GM21423 (cell line): ENCODE data around the gene EIF4A2.
"Not testable (repeated sequence)": the region's sequence is repeated elsewhere in the genome, so short reads cannot be mapped to it uniquely, and the experiment has no call there.

ENCODE experiments used
- ATAC-seq: cut with Tn5 transposase; IDR thresholded peaks from one replicate; pipeline ENCODE4 v1.9.1; 2021; ENCODE audit warnings: mild to moderate bottlenecking, moderate library complexity; ENCODE audit not compliant: unreplicated experiment

Gene EIF4A2

DNA sequence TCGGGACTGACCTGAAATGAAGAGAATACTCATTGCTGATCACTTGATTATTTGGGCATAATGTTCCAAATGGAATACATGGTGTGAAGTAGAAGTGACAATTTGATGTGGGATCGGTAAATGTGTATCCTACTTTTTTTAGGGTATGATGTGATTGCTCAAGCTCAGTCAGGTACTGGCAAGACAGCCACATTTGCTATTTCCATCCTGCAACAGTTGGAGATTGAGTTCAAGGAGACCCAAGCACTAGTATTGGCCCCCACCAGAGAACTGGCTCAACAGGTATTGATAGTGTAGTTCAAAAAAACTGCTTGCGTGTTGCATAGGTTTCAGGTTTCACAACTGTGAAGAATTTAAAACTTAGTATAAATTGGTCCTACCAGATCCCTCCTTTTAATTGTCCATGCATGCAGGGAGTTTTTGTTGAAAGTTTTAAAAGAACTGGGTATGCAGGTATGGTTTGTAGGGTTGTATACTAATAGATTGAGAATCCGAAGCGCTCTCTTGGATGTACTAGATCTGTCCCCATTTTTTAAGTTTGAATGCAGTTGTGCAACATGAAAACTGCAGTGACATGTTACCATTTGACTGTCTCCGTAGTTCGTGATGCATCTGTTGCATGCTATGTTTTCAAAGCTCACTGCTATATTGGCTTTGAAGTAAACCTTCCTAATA is 1.6 kb downstream of the EIF4A2 start:
- ATAC-seq: no peak

DNA sequence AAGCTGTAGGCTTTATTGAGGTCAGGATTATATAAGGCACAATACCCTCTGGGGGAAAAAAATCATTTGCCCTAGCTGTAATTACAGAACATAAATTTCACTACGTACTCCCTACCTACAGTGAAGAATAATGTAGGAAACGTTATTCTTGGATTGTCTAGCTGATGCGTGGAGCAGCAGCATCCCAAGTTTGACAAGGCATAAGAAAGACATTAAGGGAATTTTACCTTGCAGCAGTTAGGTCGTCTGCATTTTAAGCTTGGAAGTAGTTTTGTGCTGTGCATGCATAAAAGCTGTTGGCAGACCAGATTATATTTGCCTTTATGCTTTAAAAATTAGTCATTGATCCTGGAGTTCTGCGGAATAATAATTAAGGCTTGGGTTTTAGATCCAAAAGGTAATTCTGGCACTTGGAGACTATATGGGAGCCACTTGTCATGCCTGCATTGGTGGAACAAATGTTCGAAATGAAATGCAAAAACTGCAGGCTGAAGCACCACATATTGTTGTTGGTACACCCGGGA is 2.2 kb downstream of the EIF4A2 start:
- no peak for ATAC-seq

DNA sequence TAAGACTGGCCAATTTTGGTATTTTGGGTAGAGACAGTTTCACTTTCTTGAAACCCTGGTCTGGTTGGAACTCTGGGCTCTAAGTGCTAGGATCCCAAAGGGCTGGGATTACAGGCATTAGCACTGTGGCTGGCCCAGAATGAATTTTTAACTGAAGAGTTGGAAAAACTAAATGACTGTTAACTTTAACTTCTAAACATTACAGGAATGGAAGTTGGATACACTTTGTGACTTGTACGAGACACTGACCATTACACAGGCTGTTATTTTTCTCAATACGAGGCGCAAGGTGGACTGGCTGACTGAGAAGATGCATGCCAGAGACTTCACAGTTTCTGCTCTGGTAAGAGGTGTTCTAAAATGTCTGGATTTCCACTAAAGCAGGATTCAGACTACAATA is 3.5 kb downstream of the EIF4A2 start:
- no peak for ATAC-seq

DNA sequence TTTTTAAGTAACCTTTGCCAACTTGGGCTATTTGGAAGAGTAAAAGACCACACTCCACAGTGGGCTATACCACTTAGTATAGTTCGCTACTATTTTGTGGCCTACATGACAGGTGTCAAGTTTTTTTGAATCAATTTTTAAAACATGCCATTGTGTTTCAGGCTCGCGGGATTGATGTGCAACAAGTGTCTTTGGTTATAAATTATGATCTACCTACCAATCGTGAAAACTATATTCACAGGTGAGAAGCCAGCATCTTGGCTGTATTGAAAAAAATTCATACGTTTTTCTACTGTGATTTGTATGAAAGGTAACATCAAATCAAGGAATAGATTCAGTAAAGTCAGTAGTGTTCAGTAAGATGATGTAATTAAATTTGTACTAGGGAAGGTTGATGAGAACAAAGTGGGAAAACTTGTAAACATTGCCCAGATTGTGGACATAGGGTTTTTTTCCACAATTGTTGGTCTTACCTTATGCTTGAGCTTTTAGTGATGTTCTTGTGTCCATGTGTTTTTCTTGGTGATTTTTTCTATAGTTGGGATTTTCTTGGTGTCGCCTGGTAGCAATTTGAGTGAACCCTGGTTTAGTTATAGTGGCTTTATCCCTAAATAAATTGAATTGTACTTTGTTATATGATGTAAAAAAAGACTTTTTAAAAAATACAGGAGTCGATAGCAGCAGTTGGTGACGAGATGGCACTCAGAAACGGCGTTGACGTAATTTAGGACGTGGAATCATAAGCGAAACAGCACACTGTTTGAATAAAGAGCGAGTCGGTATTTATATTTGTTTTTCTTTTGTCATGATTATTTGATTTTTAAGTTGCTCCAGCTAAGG is 4.5 kb downstream of the EIF4A2 start:
- ATAC-seq: no peak

DNA sequence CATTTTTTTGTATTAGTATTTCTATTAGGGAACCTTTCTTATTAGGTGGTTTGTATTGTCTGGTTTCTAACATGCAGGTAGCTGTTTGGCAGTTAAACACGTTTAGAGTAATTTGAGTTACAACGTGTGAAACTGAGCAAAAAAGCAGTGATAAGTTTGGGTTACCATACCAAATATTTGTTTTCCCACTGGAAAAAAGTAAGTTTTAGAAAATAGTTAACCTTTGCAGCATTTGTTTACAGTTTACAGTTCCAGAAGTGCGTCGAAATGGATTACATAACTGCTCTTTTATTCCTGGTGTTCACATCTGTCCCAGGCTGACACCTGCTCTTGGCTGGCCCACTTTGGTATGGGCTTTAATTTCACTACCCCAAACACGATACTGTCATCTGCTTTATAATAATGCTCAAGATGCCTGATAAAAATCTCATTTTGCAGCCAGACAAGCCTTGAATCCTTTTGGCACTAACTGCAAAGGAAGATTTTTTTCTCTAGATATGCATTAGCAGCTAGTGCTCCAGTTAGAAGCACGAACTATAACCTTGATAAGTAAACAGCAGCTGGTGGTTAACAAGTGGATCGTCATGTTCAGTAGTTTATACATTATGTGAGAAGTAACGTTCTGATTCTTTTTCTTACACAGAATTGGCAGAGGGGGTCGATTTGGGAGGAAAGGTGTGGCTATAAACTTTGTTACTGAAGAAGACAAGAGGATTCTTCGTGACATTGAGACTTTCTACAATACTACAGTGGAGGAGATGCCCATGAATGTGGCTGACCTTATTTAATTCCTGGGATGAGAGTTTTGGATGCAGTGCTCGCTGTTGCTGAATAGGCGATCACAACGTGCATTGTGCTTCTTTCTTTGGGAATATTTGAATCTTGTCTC is 5.3 kb downstream of the EIF4A2 start:
- no peak for ATAC-seq

DNA sequence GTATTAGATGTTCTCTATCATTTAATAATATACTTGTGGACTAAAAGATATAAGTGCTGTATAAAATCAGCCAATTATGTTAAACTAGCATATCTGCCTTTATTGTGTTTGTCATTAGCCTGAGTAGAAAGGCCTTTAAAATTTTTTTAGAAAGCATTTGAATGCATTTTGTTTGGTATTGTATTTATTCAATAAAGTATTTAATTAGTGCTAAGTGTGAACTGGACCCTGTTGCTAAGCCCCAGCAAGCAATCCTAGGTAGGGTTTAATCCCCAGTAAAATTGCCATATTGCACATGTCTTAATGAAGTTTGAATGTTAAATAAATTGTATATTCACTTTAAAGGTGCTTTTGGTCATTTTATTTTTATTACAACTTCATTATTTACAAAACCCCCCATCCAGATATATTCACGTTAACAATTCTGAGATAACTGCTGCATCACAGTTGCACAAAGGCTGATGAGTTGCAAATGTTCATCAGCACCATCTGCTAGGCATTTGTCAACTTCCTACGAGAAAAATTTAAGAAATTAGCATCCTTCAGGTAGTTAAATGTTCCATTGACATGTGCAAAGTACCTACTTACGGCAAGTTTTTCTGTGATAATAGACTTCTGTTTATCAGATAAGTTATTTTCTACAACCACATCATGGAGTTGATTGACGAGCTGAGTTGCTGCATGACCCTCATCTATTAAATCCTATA is 6.3 kb downstream of the EIF4A2 start:
- ATAC-seq: no peak

DNA sequence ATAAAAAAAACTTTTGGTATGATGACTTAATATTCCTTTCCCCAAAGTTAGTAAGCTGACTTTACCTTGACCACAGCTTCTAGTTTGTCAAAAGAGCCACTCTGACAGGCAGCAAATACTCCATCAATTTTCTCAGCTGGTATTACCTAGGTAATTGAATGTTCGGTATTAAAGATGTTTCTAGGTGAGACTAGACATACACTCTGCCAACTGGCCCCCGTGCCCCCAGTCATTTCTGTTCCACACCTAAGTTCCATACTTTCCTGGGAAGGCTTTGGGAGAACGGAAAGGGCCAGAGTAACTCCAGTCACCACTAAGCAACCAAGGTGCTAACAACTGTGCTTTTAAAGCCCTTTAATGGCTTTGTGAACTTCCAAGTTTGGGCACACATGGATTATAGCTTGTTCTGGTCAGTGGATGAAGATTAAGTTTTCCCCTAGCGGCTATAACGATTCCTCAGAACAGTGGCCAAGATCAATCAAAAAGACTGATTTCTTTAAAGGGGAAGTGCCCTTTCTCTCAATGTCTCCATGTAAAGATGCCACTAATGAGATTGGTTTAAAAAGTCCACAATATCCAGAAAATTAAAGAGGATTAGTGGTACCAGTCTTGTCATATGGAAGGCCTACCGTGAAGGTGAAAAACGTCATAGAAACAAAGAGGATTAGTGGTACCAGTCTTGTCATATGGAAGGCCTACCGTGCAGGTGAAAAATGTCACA is 7.0 kb downstream of the EIF4A2 start:
- no peak for ATAC-seq

DNA sequence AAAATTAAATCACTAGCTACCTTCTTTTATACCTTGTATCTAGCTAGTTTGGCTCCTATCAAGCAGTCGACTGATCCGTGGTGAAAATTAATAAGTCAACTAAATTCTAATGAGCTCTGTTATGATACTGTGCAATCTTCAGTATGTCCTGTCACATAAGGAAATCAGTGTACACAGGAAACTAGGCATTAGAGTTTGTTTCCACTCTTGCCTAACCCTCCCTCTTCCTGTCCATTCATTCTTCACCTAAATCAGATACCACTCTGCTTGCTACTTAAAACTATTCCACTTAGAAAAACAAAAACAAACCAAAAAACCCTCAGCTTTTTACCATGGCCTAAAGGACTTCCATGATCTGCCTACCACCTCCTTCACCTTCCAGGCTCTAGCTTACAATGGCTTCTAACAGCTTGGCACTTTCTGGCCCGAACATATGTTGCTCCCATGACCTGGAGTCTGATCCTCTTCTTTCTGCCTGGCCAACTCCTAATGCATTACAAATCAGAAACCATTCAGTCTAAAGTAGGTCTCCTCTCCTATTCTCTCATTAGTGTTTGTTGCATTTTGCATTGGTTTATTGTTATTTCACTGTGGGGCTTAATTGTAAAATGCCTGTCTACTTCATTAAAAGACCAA is 15.0 kb downstream of the EIF4A2 start:
- ATAC-seq: no peak

DNA sequence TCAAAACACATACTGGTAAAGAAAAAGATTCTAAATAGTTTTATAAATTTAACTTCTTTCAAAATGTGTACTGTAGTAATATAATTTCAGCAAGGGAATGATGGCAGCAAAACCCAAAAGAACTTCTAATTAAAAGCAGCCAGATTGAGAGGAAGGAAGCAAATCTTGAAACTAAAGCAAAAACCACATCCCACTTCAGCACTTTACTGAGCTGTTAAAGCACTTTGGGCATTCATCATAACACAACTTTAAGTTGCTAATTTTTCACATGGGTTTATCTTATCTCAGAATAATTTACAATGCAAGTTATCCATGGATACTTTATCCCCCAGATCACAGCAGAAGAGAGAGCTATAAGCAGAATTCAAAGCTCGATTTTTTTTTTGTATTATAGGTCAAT is 16.9 kb downstream of the EIF4A2 start:
- no peak for ATAC-seq

DNA sequence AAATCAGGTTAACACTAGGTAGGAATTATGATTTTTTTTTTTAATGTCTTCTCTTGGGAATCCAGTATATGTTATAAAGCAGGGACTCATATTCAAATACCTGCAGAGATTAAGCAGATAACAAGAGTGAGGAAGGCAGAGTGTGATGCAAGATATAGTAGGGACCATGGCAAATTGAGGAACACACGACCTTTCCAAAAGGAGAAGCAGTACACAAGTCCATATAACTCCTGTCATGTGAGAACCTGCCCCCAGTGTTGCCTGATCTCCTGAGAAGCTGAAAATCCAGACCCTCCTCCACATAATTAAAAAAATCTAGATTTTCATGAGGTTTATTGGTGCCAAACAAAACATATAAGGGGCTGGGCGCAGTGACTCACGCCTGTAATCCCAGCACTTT is 19.3 kb downstream of the EIF4A2 start:
- ATAC-seq: no peak

DNA sequence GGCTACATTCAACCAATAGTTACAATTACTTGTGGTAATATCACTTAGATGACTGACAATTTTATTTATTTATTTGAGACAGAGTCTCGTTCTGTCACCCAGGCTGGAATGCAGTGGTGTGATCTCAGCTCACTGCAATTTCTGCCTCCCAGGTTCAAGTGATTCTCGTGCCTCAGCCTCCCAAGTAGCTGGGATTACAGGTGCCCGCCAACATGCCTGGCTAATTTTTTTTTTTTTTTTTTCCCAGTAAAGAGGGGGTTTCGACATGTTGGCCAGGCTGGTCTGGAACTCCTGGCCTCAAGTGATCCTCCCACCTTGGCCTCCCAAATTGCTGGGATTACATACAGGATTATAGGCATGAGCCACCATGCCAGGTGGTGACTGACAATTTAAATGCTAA is 20.1 kb downstream of the EIF4A2 start:
- ATAC-seq: not testable (repeated sequence)

DNA sequence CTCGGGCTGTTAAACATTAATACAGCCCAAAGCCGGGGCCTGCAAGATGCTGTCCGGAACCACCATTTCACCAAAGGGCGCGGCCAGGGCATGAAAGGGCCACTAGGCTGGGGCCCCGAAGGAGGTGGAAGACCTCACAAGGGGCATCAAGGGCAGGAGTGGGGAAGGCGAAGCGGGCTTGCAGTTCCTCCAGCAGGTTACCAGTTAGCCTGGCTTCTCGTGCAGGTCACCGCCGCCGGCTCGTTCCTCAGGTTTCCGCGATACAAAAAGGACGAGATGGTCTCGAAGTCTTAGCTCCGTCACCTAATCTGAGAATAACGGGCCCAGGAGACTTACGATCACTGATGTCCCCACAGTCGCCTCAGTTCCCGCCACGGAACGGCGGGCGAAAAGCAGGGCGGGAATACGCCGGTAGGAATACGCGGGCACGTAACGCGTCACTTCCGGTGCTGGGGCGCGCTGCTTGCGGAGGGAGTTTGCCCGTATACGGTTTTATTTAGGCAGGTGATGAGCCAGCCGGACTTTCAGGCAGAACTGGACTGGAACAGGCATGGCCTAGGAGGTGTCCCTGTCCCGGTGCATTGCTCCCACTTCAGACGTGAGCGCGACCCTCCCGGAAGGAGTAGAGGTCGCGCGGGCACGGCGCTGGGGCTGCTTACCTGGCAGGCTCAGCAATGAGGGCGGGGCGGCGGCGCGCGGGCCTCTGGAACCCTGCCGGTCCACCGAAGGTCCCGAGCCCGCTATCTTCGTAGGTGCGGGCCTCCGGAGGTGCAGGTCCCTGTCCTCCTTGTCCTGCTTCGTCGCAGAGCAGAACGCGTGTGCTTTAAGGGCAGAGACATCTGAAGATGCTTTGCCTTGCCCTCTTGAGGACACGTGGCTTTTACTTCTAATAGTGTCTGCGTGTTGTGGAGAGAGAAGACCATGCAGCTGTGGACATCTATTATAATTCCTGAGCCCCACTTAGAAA is 23.0 kb downstream of the EIF4A2 start, which contains the start of gene RFC4:
Gene RFC4, minus strand, starts transcription at position 394 of the 967 bp plus-strand sequence. CDS start 1,769 bp downstream, outside the sequence.
- ATAC-seq: peak; percentile 88

DNA sequence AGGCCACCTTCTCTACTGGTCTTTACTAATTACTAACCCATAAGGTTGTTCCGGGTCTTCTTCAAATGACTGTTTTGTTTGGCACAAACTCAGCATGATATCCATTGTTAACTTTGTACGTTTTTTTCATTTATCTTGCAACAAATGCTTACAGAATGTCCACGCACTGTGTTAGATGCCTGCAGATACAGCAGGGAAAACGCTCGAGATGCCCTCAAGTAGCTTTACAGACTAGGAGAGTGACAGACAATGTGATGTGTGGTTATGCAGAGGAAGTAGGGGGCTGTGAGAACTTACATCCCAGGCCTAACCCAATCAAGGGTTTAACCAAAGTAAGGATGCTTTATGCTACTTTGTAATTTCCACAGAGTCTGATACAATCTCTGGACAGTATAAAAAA is 23.9 kb downstream of the EIF4A2 start:
- no peak for ATAC-seq

DNA sequence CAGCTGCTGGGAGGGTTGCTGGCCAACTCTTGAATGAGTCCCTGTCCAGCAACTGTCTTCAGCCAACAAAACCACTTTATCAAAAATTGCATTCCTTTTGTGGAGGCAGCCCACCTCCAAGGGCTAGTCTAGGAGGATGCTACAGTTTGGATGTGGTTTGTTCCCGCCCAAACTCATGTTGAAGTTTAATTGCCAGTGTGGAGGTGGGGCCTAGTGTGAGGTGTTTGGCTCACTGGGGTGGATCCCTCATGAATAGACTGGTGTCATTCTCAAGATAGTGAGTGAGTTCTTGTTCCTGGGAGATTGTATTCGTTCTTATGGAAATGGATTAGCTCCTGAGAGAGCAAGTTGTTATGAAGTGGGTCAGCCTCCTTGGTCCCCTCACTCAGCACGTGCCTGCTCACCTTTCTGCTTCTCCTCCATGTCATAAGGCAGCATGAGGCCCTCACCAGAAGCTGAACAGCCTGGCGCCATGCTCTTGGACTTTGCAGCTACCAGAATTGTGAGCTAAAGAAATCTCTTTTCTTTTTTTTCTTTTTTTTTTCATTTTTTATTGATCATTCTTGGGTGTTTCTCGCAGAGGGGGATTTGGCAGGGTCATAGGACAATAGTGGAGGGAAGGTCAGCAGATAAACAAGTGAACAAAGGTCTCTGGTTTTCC is 27.1 kb downstream of the EIF4A2 start:
- no peak for ATAC-seq

DNA sequence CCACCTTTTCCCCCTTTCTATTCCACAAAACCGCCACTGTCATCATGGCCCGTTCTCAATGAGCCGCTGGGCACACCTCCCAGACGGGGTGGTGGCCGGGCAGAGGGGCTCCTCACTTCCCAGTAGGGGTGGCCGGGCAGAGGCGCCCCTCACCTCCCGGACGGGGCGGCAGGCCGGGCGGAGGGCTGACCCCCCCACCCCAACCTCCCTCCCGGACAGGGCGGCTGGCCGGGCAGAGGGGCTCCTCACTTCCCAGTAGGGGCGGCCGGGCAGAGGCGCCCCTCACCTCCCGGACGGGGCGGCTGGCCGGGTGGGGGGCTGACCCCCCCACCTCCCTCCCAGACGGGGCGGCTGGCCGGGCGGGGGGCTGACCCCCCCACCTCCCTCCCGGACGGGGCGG is 27.9 kb downstream of the EIF4A2 start:
- not testable (repeated sequence) for ATAC-seq

DNA sequence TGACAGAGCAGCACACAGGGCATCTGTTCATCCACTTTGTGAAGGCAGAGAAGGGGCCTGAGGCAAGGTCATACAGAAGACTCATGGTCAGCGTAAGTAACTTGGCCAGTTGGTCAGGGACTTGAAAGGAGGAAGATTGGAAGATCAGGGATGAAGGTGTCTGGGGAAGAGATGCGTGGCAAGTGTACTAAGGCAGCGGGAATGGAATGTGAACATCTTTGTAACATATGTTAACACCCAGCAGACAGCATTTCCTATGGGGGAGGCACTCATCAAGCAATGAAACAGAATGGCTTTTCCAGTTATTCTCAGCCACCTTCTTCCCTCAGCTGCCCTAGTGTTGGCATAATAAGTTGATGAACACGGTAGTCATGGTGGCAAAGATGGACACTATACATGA is 30.7 kb downstream of the EIF4A2 start:
- ATAC-seq: no peak

DNA sequence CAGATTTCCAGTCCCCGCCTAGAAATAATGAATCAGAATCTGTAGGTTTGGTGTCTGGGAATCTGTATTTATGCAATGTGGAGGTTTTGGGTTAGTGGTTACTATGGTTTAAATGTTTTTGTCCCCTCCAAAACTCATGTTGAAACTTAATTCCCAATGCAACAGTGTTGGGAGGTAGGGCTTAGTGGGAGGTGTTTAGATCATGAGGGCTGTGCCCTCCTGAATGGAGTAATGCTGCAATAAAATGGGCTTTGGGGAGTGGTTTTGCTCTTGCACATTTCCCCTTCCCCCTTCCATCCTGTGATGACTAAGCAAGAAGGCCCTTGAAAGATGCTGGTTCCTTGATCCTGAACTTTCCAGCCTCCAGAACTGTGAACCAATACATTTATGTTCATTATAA is 32.1 kb downstream of the EIF4A2 start:
- no peak for ATAC-seq

DNA sequence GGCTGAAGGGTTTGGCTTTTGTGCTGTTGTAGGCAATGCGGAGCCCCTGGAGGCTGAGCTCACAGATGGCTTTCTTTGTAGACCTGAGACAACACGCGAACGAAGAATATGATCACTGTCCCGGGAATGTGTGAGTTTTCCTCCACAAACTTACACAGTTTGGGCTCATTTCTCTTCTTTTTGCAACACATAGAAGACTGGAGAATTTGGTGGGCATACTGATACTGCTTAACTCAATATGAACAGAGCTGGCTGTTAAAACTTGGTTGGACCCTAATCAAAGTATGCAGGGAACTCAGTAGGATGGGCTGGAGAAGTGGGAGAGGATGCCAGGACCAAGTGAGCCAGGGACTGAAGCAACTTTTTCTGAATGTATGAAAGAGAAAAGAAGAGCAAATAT is 35.1 kb downstream of the EIF4A2 start:
- no peak for ATAC-seq
